Esophagus squamous epithelium (tissue), 5 donors: ENCODE data around the gene ALG9. TPM values are rescaled to one million over a fixed set of nuclear protein-coding genes. Genes with fewer than 3 reads are reported as not detected.
"Not testable (repeated sequence)": the region's sequence is repeated elsewhere in the genome, so short reads cannot be mapped to it uniquely, and the experiment has no call there.

Experiments
- DNase-seq: peaks from one replicate; lab custom pipeline; 2025; lab: John Stamatoyannopoulos, UW
- H3K27ac ChIP-seq, 4 donors: fragments of 200-600 bp; sonication (generic); one replicate each; pipeline ENCODE4 v1.5.1; 2016 to 2019; ENCODE audit warnings: mild to moderate bottlenecking in 1 of 4
- H3K27me3 ChIP-seq, 4 donors: fragments of 200-600 bp; sonication (generic); 1 replicate in 3 of 4; 2 replicates in 1 of 4; pipeline versions ENCODE4 v1.5.1 to v1.6.0; 2017 to 2021; ENCODE audit warnings: antibody characterized with exemption in 1 of 4
- H3K36me3 ChIP-seq, 3 donors: fragments of 200-600 bp; sonication (generic); one replicate each; pipeline ENCODE4 v1.5.1; 2016 to 2019
- H3K4me1 ChIP-seq, 3 donors: fragments of 200-600 bp; sonication (generic); one replicate each; pipeline ENCODE4 v1.5.1; 2017 to 2019
- H3K4me3 ChIP-seq, 4 donors: fragments of 200-600 bp; sonication (generic); 1 replicate in 3 of 4; 2 replicates in 1 of 4; pipeline ENCODE4 v1.5.1; 2016 to 2019; ENCODE audit warnings: mild to moderate bottlenecking in 2 of 4, moderate library complexity in 1 of 4
- H3K9me3 ChIP-seq, 3 donors: fragments of 200-600 bp; sonication (generic); one replicate each; pipeline ENCODE4 v1.5.1; 2016 to 2019
- POLR2A ChIP-seq, 4 donors: fragments of 450-650 bp; IDR thresholded peaks; one replicate each; pipeline ENCODE4 v1.6.1; 2017; ENCODE audit warnings: antibody characterized with exemption in 4 of 4, mild to moderate bottlenecking in 4 of 4, moderate library complexity in 3 of 4
- WGBS, 2 donors: methylation state at CpG; one replicate each; pipeline ENCODE4 v1.1.5; 2018; 5-methylcytosine and 5-hydroxymethylcytosine counted together
- intact Hi-C: fragments of 100-400 bp; cut with DNase I; formaldehyde crosslinking; loops from one replicate; pipeline ENCODE4 v1.15.0; 2022
- total RNA-seq, 4 donors: library from RNA; depleted of rRNA; stranded (reverse); fragments of >200 nt; gene quantifications; one replicate each; pipeline ENCODE4 v1.1.0, GENCODE V29; 2016
- TF ChIP-seq, protein P1 (sequence below), 6 experiments: fragments of 450-650 bp in 4 of 6; fragments of 200-600 bp in 2 of 6; sonication (generic) in 2 of 6; IDR thresholded peaks; one replicate each; pipeline ENCODE4 v1.5.1; 2016 to 2019; ENCODE audit warnings: antibody characterized with exemption in 6 of 6, mild to moderate bottlenecking in 4 of 6, moderate library complexity in 4 of 6
- donor health status: DM: yes; HTN: yes; CAD: no.

ALG9 gene
- total RNA-seq, 4 donors from 2014 or later: 18.7 to 29.4 (median 21.8) TPM

DNA sequence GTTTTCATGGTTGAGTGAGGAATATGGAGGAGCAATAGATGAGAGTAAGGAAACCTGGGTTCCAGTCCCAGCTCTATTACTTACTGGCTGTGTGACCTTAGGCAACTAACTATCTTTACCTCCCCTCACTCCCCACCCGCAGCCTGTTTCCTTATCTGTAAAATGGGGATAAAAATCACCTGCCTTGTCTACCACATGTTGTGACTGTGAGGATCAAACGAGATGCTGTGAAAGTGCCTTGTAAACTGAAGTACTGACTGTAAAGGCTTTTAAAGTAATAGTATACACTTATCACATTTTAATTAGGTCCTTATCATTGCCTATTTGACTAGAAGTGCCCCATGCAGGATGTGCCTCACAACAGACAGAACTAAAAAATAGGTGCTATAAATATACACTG, 86.3 kb downstream of the ALG9 start:
- 86 to 94% methylated on average over 2 of the region's 2 CpGs for WGBS, 2 donors
- no peaks in the 10 kb centered on the region for H3K27me3 ChIP-seq
- TF ChIP-seq POLR2A (IDR thresholded peaks at IDR 0.05): no peak
- TF ChIP-seq, protein P1, sequence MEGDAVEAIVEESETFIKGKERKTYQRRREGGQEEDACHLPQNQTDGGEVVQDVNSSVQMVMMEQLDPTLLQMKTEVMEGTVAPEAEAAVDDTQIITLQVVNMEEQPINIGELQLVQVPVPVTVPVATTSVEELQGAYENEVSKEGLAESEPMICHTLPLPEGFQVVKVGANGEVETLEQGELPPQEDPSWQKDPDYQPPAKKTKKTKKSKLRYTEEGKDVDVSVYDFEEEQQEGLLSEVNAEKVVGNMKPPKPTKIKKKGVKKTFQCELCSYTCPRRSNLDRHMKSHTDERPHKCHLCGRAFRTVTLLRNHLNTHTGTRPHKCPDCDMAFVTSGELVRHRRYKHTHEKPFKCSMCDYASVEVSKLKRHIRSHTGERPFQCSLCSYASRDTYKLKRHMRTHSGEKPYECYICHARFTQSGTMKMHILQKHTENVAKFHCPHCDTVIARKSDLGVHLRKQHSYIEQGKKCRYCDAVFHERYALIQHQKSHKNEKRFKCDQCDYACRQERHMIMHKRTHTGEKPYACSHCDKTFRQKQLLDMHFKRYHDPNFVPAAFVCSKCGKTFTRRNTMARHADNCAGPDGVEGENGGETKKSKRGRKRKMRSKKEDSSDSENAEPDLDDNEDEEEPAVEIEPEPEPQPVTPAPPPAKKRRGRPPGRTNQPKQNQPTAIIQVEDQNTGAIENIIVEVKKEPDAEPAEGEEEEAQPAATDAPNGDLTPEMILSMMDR (IDR thresholded peaks at IDR 0.05): no peak

DNA sequence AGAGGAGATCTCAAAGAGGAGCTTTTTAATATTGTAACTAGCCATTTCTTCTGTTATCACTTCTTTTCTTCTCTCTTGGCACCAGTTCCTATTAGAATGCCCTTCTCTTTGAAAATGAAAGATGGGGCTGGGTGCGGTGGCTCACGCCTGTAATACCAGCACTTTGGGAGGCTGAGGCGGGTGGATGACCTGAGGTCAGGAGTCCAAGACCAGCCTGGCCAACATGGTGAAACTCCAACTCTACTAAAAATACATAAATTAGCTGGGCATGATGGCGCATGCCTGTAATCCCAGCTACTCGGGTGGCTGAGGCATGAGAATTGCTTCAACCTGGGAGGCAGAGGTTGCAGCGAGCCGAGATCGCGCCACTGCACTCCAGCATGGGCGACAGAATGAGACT, 87.1 kb downstream of the ALG9 start:
- H3K27ac ChIP-seq, intact Hi-C loops, H3K9me3 ChIP-seq, DNase-seq, H3K4me3 ChIP-seq, H3K27me3 ChIP-seq, H3K4me1 ChIP-seq: not testable (repeated sequence)
- peaks cover 0 to 57% (median 0%) of the 10 kb centered on the region in 3 donors for H3K36me3 ChIP-seq
- 93 to 94% methylated on average over 10 of the region's 10 CpGs for WGBS, 2 donors

More for the DNA sequence above, 86.3 kb downstream of the ALG9 start:
- Histone ChIP-seq H3K27ac (no peak overlapping the region), H3K4me1 (no peaks in the 10 kb centered on the region), H3K9me3 (no peaks in the 10 kb centered on the region), H3K4me3 (no peak overlapping the region), H3K36me3 (peaks cover 0 to 57% (median 0%) of the 10 kb centered on the region in 3 donors)
- DNase-seq: no peak
- intact Hi-C loops: no loop called here

DNA sequence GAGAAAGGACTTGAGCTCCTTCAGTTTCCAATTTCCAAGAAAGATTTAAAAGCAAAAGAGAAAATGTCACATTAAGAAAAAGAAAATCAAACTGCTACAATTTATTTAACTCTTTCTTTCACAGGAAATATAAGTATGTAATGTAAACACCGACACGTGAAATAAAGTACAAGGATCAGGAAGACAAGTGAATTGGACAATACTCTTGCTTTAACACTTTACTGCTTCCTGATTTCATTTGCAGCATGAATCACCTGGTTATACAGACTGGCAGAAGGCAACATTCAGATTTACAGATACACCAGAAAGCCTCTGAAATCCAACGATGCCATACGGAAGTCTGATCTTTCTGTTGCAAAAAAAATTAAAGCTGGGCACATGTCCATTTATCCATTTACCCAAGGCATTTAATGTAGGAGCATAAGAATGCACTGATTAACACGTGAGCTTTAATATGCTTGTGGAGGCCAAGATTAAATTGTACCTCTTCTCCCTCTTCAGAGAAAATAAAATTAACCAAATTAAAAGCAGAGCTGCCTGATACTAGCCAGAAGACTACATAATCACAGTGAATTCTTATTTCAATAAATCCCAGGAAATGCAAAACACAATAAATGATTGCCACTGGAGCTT, 89.2 kb downstream of the ALG9 start:
- H3K27ac ChIP-seq: no peak overlapping the region
- no peaks in the 10 kb centered on the region for H3K27me3 ChIP-seq
- H3K4me1 ChIP-seq: no peaks in the 10 kb centered on the region
- intact Hi-C loops: no loop called here
- H3K4me3 ChIP-seq: no peak overlapping the region
- peaks cover 0 to 45% (median 0%) of the 10 kb centered on the region in 3 donors for H3K36me3 ChIP-seq
- TF ChIP-seq, protein P1 (IDR thresholded peaks at IDR 0.05): no peak
- TF ChIP-seq POLR2A (IDR thresholded peaks at IDR 0.05): no peak
- no peak for DNase-seq
- WGBS, 2 donors: 62 to 72% methylated on average over 5 of the region's 5 CpGs
- no peaks in the 10 kb centered on the region for H3K9me3 ChIP-seq

DNA sequence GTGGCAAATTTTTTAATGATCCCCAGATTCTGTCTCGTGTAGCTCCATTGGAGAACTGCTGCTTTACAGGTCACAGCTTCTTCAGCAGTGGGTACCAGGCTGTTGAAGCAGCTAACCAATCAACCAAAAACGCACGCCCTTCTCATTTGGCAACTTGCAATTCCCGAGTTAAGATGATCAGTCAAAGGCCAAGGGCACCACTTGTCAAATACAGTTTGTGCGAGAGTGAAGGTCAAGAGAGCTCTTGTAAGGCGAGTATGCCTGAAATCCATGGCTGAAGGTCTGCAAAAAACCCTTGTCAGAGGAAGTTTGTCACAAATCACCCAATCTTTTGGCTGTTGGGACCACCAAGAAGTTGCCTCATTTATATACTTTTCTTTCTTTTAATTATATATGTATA, 92.3 kb downstream of the ALG9 start:
- H3K36me3 ChIP-seq: peaks cover 0 to 14% (median 0%) of the 10 kb centered on the region in 3 donors
- H3K4me1 ChIP-seq: peaks cover 0 to 7% (median 0%) of the 10 kb centered on the region in 3 donors
- intact Hi-C loops: loop anchor here (10.0 kb wide), 1 partner anchor 56 kb away; no protein-coding TSS in a partner anchor
- H3K9me3 ChIP-seq: no peaks in the 10 kb centered on the region
- H3K4me3 ChIP-seq: no peak overlapping the region
- WGBS, 2 donors: 85% methylated on average over 6 of the region's 6 CpGs
- H3K27ac ChIP-seq: no peak overlapping the region
- no peaks in the 10 kb centered on the region for H3K27me3 ChIP-seq
- DNase-seq: no peak
- no peak for TF ChIP-seq POLR2A (IDR thresholded peaks at IDR 0.05)
- TF ChIP-seq, protein P1 (IDR thresholded peaks at IDR 0.05): no peak

DNA sequence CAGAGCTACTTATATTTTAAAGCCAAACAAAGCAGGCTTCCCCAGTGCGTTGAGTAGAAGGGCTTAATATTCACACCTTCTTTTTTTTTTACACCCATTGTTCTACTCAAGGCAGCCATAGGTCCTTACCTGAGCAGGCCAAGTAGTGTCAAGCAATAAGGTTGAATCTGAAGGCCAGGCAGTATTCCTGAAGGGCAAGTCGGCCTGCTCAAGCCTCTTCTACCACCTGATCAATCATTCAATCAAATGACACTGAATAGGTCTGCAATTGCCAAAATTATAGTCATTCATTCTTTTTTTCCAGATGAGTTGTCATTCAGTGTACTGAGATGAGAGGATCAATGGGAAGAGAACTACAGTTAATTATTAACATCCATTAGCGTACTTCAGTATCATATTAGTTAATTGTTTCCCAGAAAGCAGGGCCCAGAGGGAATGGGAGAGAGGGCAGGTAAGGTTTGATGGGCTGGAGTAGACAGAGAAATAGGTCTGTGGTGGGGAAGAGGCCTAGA, 93.3 kb downstream of the ALG9 start:
- H3K27me3 ChIP-seq: no peaks in the 10 kb centered on the region
- H3K4me1 ChIP-seq: peaks cover 0 to 7% (median 0%) of the 10 kb centered on the region in 3 donors
- no peak for DNase-seq
- H3K4me3 ChIP-seq: no peak overlapping the region
- intact Hi-C loops: loop anchor here (10.0 kb wide), 1 partner anchor 57 kb away; no protein-coding TSS in a partner anchor
- no peaks in the 10 kb centered on the region for H3K9me3 ChIP-seq
- H3K36me3 ChIP-seq: peaks cover 0 to 4% (median 0%) of the 10 kb centered on the region in 3 donors
- H3K27ac ChIP-seq: no peak overlapping the region
- TF ChIP-seq POLR2A (IDR thresholded peaks at IDR 0.05): no peak
- TF ChIP-seq, protein P1 (IDR thresholded peaks at IDR 0.05): no peak
- WGBS, 2 donors: 84 to 94% methylated on average over 3 of the region's 3 CpGs
